Lung (tissue), 12 donors: Measurements from ENCODE around the gene C15orf39. TPM values are rescaled to one million over a fixed set of nuclear protein-coding genes. Genes with fewer than 3 reads are reported as not detected.

Source experiments
- ATAC-seq: fragments of 200-7000 bp; cut with Tn5 transposase; one replicate; pipeline ENCODE4 v1.9.1; 2020; ENCODE audit warnings: moderate number of reproducible peaks; ENCODE audit not compliant: insufficient read depth, low FRiP score
- DNase-seq, 3 donors: peaks; one replicate each; pipeline ENCODE4 v3.0.0-alpha.2; 2013 to 2017
- H3K27ac ChIP-seq, 2 donors: one replicate each; pipeline ENCODE4 v1.5.1; 2013; ENCODE audit warnings: mild to moderate bottlenecking in 2 of 2, moderate library complexity in 2 of 2, control low read depth in 1 of 2, inconsistent platforms in 1 of 2, low read depth in 1 of 2, low read length in 1 of 2
- H3K27me3 ChIP-seq, 3 donors: one replicate each; pipeline ENCODE4 v1.5.1; 2013; ENCODE audit warnings: low read length in 2 of 3; ENCODE audit not compliant: control insufficient read depth in 3 of 3, insufficient read depth in 3 of 3
- H3K36me3 ChIP-seq, 4 donors: one replicate each; pipeline ENCODE4 v1.5.1; 2013; ENCODE audit warnings: low read length in 4 of 4, mild to moderate bottlenecking in 1 of 4, moderate library complexity in 1 of 4; ENCODE audit not compliant: control insufficient read depth in 4 of 4, insufficient read depth in 4 of 4
- H3K4me1 ChIP-seq, 5 donors: one replicate each; pipeline ENCODE4 v1.5.1; 2013; ENCODE audit warnings: low read length in 5 of 5, mild to moderate bottlenecking in 2 of 5, moderate library complexity in 1 of 5; ENCODE audit not compliant: control insufficient read depth in 5 of 5, insufficient read depth in 5 of 5
- H3K4me3 ChIP-seq: one replicate; pipeline ENCODE4 v1.5.1; 2013; ENCODE audit warnings: mild to moderate bottlenecking, control low read depth, moderate library complexity
- H3K9ac ChIP-seq, 2 donors: one replicate each; pipeline ENCODE4 v1.5.1; 2013; ENCODE audit warnings: low read length in 2 of 2, control low read depth in 1 of 2; ENCODE audit not compliant: insufficient read depth in 1 of 2
- H3K9me3 ChIP-seq, 4 donors: one replicate each; pipeline ENCODE4 v1.5.1; 2013; ENCODE audit warnings: low read length in 3 of 4, mild to moderate bottlenecking in 1 of 4, moderate library complexity in 1 of 4; ENCODE audit not compliant: control insufficient read depth in 4 of 4, insufficient read depth in 3 of 4
- CTCF ChIP-seq: IDR thresholded peaks from 2 replicates; pipeline ENCODE4 v1.5.1; 2012; ENCODE audit warnings: mild to moderate bottlenecking; ENCODE audit errors: control extremely low read depth, extremely low read depth
- WGBS, 2 donors: extraction: QIAGEN DNeasy Blood & Tissue Kit; methylation state at CpG; one replicate each; pipeline ENCODE4 v1.1.7; 2013; 5-methylcytosine and 5-hydroxymethylcytosine counted together
- polyA plus RNA-seq, 2 donors: library from polyadenylated mRNA; stranded (reverse); fragments of 200-250 nt; gene quantifications; one replicate each; pipeline ENCODE4 v1.2.1, GENCODE V29; 2013
- total RNA-seq, 2 donors: library from RNA; depleted of rRNA in 1 of 2; stranded (reverse); fragments of >200 nt in 1 of 2; gene quantifications; one replicate each; pipeline ENCODE4 v1.2.1, GENCODE V29; 2014 to 2021
- donor health status: control.
- donor health status: control.
- donor health status: Bipolar disorder and iron deficiency.
- donor health status: healthy.
- donor health status: DM: yes; HTN: yes; CAD: no.

The C15orf39 gene
- total and polyA plus RNA-seq, 4 donors: 13.1 to 57.7 (median 25.6) TPM

- Histone ChIP-seq H3K4me1 (peaks cover 0 to 2% (median 0%) of the 10 kb centered on the region in 5 donors), H3K9ac (no peak overlapping the region), H3K27ac (no peak overlapping the region), H3K4me3 (no peak overlapping the region), H3K36me3 (no peaks in the 10 kb centered on the region), H3K27me3 (no peaks in the 10 kb centered on the region), H3K9me3 (no peaks in the 10 kb centered on the region)
- TF ChIP-seq CTCF: no peak
- DNase-seq (no peak), ATAC-seq (no peak)
- WGBS, 2 donors: 91% methylated on average over 7 of the region's 7 CpGs
These were observed 43.3 kb upstream of the C15orf39 start for GRCh38 chr15:75158402-75158801.

- 37 to 67% methylated on average over 1 of the region's 1 CpG for WGBS, 2 donors
- H3K27me3 ChIP-seq: no peaks in the 10 kb centered on the region
- H3K9me3 ChIP-seq: no peaks in the 10 kb centered on the region
- no peak for DNase-seq
- TF ChIP-seq CTCF: no peak
- peaks cover 0 to 2% (median 0%) of the 10 kb centered on the region in 5 donors for H3K4me1 ChIP-seq
- no peak for ATAC-seq
- H3K36me3 ChIP-seq: no peaks in the 10 kb centered on the region
- H3K27ac ChIP-seq: no peak overlapping the region
- H3K9ac ChIP-seq: no peak overlapping the region
- H3K4me3 ChIP-seq: no peak overlapping the region
These were observed 42.4 kb upstream of the C15orf39 start for GRCh38 chr15:75159244-75159643.

GRCh38 chr15:75161106-75161916 lies 40.4 kb upstream of the C15orf39 start:
- Histone ChIP-seq H3K9me3 (no peaks in the 10 kb centered on the region), H3K36me3 (no peaks in the 10 kb centered on the region), H3K4me1 (peaks cover 0 to 2% (median 0%) of the 10 kb centered on the region in 5 donors), H3K9ac (no peak overlapping the region), H3K4me3 (no peak overlapping the region), H3K27me3 (no peaks in the 10 kb centered on the region), H3K27ac (no peak overlapping the region)
- DNase-seq (no peak), ATAC-seq (no peak)
- no peak for TF ChIP-seq CTCF
- WGBS, 2 donors: 71 to 84% methylated on average over 5 of the region's 5 CpGs
